A549 (cell line): ENCODE measurements around the gene FYB1. TPM values are rescaled to one million over a fixed set of nuclear protein-coding genes. Genes with fewer than 3 reads are reported as not detected.

Experiments used
- ATAC-seq, 2 experiments: fragments of 200-7000 bp in 1 of 2; fragments of >200 bp in 1 of 2; cut with Nextera tagmentation in 1 of 2; cut with Tn5 transposase in 1 of 2; 3 replicates each; pipeline versions ENCODE4 v1.8.0 to v1.9.1; 2018 to 2020; ENCODE audit warnings: mild to moderate bottlenecking in 1 of 2, moderate library complexity in 1 of 2
- CTCF ChIA-PET: fragments of 300-600 bp; sonication (Branson Sonifier 250); formaldehyde crosslinking; extraction: SDS; loops from one replicate; lab custom pipeline; 2021; ENCODE audit warnings: antibody characterized with exemption, inconsistent platforms; lab: Yijun Ruan, JAX
- POLR2A ChIA-PET: fragments of 350-600 bp; formaldehyde crosslinking; extraction: SDS; loops from one replicate; lab custom pipeline; 2021; ENCODE audit warnings: antibody characterized with exemption, inconsistent platforms; lab: Yijun Ruan, JAX
- DNase-seq, 2 experiments: peaks; one replicate each; pipeline versions ENCODE4 v3.0.0 to v3.0.0-alpha.2; 2011 to 2016; ENCODE audit warnings: low read depth in 1 of 2, low spot score in 1 of 2
- FAIRE-seq: peaks from 2 replicates; lab custom pipeline; 2011; peaks lifted over from hg19 to GRCh38; lab: Jason Lieb, UNC
- H3K27ac ChIP-seq, 2 experiments: fragments of >200 bp; sonication (Bioruptor Twin); formaldehyde crosslinking; 3 replicates each; pipeline ENCODE4 v1.5.1; 2016 to 2017
- H3K4me1 ChIP-seq: fragments of >200 bp; sonication (Bioruptor Twin); formaldehyde crosslinking; 3 replicates; pipeline ENCODE4 v1.6.1; 2016
- H3K4me2 ChIP-seq: fragments of >200 bp; sonication (Bioruptor Twin); formaldehyde crosslinking; 3 replicates; pipeline ENCODE4 v1.6.1; 2016
- H3K4me3 ChIP-seq: fragments of >200 bp; sonication (Bioruptor Twin); formaldehyde crosslinking; 3 replicates; pipeline ENCODE4 v1.5.1; 2016
- H3K9me3 ChIP-seq: fragments of >200 bp; sonication (Bioruptor Twin); formaldehyde crosslinking; 3 replicates; pipeline ENCODE4 v1.6.1; 2016
- ATOH8 ChIP-seq: fragments of 250-450 bp; sonication (Bioruptor Pico); IDR thresholded peaks from 2 replicates; pipeline ENCODE4 v1.5.0; 2020; ENCODE audit warnings: low read depth, mild to moderate bottlenecking, moderate library complexity
- CBX8 ChIP-seq: fragments of 200-600 bp; sonication (generic); IDR thresholded peaks from 2 replicates; pipeline ENCODE4 v1.6.1; 2016
- CHD4 ChIP-seq: fragments of 200-600 bp; sonication (generic); IDR thresholded peaks from 2 replicates; pipeline ENCODE4 v1.6.1; 2016; ENCODE audit warnings: antibody characterized with exemption, mild to moderate bottlenecking, borderline replicate concordance
- E2F6 ChIP-seq: IDR thresholded peaks from 2 replicates; pipeline ENCODE4 v1.6.1; 2012; ENCODE audit warnings: low read depth, borderline replicate concordance
- EHF ChIP-seq: fragments of 250-450 bp; sonication (Bioruptor Pico); IDR thresholded peaks from 2 replicates; pipeline ENCODE4 v1.5.0; 2020; ENCODE audit warnings: mild to moderate bottlenecking
- ELK1 ChIP-seq: fragments of 150-350 bp; IDR thresholded peaks from 2 replicates; pipeline ENCODE4 v1.6.1; 2014; ENCODE audit warnings: low read depth, mild to moderate bottlenecking, low read length
- EP300 ChIP-seq, 2 experiments: fragments of >200 bp; sonication (Bioruptor Twin); formaldehyde crosslinking; IDR thresholded peaks; 2 replicates in 1 of 2; 3 replicates in 1 of 2; pipeline ENCODE4 v1.6.1; 2016 to 2017
- FOSB ChIP-seq: fragments of 250-450 bp; sonication (Bioruptor Pico); IDR thresholded peaks from 2 replicates; pipeline ENCODE4 v1.5.0; 2020; ENCODE audit warnings: mild to moderate bottlenecking, moderate library complexity
- FOXS1 ChIP-seq: fragments of 250-450 bp; sonication (Bioruptor Pico); IDR thresholded peaks from 2 replicates; pipeline ENCODE4 v1.5.0; 2020; ENCODE audit warnings: mild to moderate bottlenecking, moderate library complexity
- HES2 ChIP-seq: fragments of >200 bp; sonication (Bioruptor Twin); formaldehyde crosslinking; IDR thresholded peaks from 2 replicates; pipeline ENCODE4 v1.6.1; 2016
- HEYL ChIP-seq: fragments of 250-450 bp; sonication (Bioruptor Pico); IDR thresholded peaks from 2 replicates; pipeline ENCODE4 v1.8.0; 2021; ENCODE audit warnings: mild to moderate bottlenecking, moderate library complexity
- HMGXB4 ChIP-seq: fragments of 250-450 bp; sonication (Bioruptor Pico); IDR thresholded peaks from 2 replicates; pipeline ENCODE4 v1.5.0; 2021; ENCODE audit warnings: mild to moderate bottlenecking, moderate library complexity, borderline replicate concordance
- JUNB ChIP-seq: fragments of >200 bp; sonication (Bioruptor Twin); formaldehyde crosslinking; IDR thresholded peaks from 2 replicates; pipeline ENCODE4 v1.6.1; 2016
- MAFK ChIP-seq: fragments of 450-650 bp; IDR thresholded peaks from 2 replicates; pipeline ENCODE4 v1.6.1; 2014; ENCODE audit not compliant: partially characterized antibody
- MAX ChIP-seq: IDR thresholded peaks from 2 replicates; pipeline ENCODE4 v1.6.1; 2012
- POLR2A ChIP-seq: IDR thresholded peaks from 2 replicates; pipeline ENCODE4 v1.6.1; 2012; ENCODE audit warnings: mild to moderate bottlenecking, low read length
- POLR2AphosphoS2 ChIP-seq: conservative IDR thresholded peaks from 2 replicates; pipeline ENCODE4 v1.6.1; 2012; ENCODE audit warnings: low read length, improper control_type of control experiment, inconsistent platforms
- RARB ChIP-seq: fragments of 250-450 bp; sonication (Bioruptor Pico); IDR thresholded peaks from 2 replicates; pipeline ENCODE4 v1.8.0; 2021; ENCODE audit warnings: mild to moderate bottlenecking, moderate library complexity
- RCOR1 ChIP-seq: fragments of 150-350 bp; IDR thresholded peaks from 2 replicates; pipeline ENCODE4 v1.6.1; 2014; ENCODE audit warnings: antibody characterized with exemption, low read length, low read depth
- REST ChIP-seq: fragments of 200-600 bp; sonication (generic); IDR thresholded peaks from 2 replicates; pipeline ENCODE4 v1.6.1; 2016; ENCODE audit warnings: antibody characterized with exemption, mild to moderate bottlenecking, moderate library complexity
- SMC3 ChIP-seq: fragments of >200 bp; sonication (Bioruptor Twin); formaldehyde crosslinking; IDR thresholded peaks from 3 replicates; pipeline ENCODE4 v1.6.1; 2018; ENCODE audit warnings: inconsistent platforms
- TP53 ChIP-seq: fragments of 250-450 bp; sonication (Bioruptor Pico); IDR thresholded peaks from 2 replicates; pipeline ENCODE4 v1.5.0; 2021; ENCODE audit warnings: mild to moderate bottlenecking, moderate library complexity
- USF2 ChIP-seq: fragments of 450-650 bp; IDR thresholded peaks from 2 replicates; pipeline ENCODE4 v1.6.1; 2014; ENCODE audit warnings: antibody characterized with exemption
- ZFP36 ChIP-seq: fragments of 450-650 bp; IDR thresholded peaks from 2 replicates; pipeline ENCODE4 v1.6.1; 2014; ENCODE audit warnings: borderline replicate concordance; ENCODE audit not compliant: partially characterized antibody
- WGBS: methylation state at CpG from one replicate; pipeline ENCODE4 v1.1.6; 2017; ENCODE audit errors: missing lambda C conversion rate; 5-methylcytosine and 5-hydroxymethylcytosine counted together
- polyA plus RNA-seq, 4 experiments: library from polyadenylated mRNA; depleted of rRNA in 3 of 4; stranded (reverse); fragments of >200 nt; fragmentation: RNase III in 1 of 4; extraction: RNeasy Plus Mini Kit Qiagen cat#74134 plus additional on column Dnase treatment in 1 of 4; gene quantifications; 2 replicates in 3 of 4; 3 replicates in 1 of 4; pipeline ENCODE4 v1.2.3, GENCODE V29; 2011 to 2017

Gene FYB1
- polyA plus RNA-seq, 2 of the 4 experiments (the other 2 are of a cell fraction) = 7.4 to 34.6 TPM

GRCh38 chr5:39186722-39187539 lies 32.4 kb downstream of the FYB1 start:
- H3K9me3 ChIP-seq = no peaks in the 10 kb centered on the region
- H3K4me3 ChIP-seq = no peak overlapping the region
- no peak overlapping the region for H3K4me2 ChIP-seq
- DNase-seq = no peak
- TF ChIP-seq POLR2AphosphoS2 (no peak), ATOH8 (CRISPR knock-in tag) (no peak), EHF (CRISPR knock-in tag) (no peak), RCOR1 (no peak), RARB (CRISPR knock-in tag) (no peak), POLR2A (no peak), ELK1 (no peak), REST (no peak), TP53 (no peak), HEYL (CRISPR knock-in tag) (no peak), HES2 (no peak), EP300 (IDR thresholded peaks at IDR 0.05) (no peak), JUNB (no peak), CBX8 (no peak), MAX (no peak), USF2 (no peak)
- TF ChIP-seq, all 56 proteins: peak for 0
- ChIA-PET CTCF (interaction anchor here (0.9 to 1.3 kb wide), 3 partner anchors 15 to 31 kb away, joined by 3 to 5 read pairs (median 3); no protein-coding TSS in a partner anchor), POLR2A (interaction anchor here (0.7 to 1.2 kb wide), 2 partner anchors 10 to 217 kb away, joined by 3 read pairs; no protein-coding TSS in a partner anchor)
- 77% methylated on average over 7 of the region's 7 CpGs for WGBS
- H3K4me1 ChIP-seq = peaks cover 23% of the 10 kb centered on the region
- H3K27ac ChIP-seq = 0 out of 6 replicates have a peak overlapping the region, but pooled peaks of 1 of the 2 experiments have one; percentile 5
- FAIRE-seq (no peak), ATAC-seq (no peak)

GRCh38 chr5:39186289-39186688 lies 33.1 kb downstream of the FYB1 start:
- H3K27ac ChIP-seq = no peak overlapping the region
- no peaks in the 10 kb centered on the region for H3K9me3 ChIP-seq
- WGBS = 94% methylated on average over 2 of the region's 2 CpGs
- H3K4me1 ChIP-seq = peaks cover 17% of the 10 kb centered on the region
- ATAC-seq (no peak), FAIRE-seq (no peak), DNase-seq (no peak)
- ChIA-PET POLR2A (interaction anchor here (0.7 to 1.2 kb wide), 2 partner anchors 10 to 217 kb away, joined by 3 read pairs; no protein-coding TSS in a partner anchor), CTCF (interaction anchor here (0.9 to 1.3 kb wide), 3 partner anchors 15 to 31 kb away, joined by 3 to 5 read pairs (median 3); no protein-coding TSS in a partner anchor)
- no peak overlapping the region for H3K4me3 ChIP-seq
- H3K4me2 ChIP-seq = no peak overlapping the region
- TF ChIP-seq FOSB (CRISPR knock-in tag) (no peak), FOXS1 (CRISPR knock-in tag) (no peak), USF2 (no peak), HMGXB4 (CRISPR knock-in tag) (no peak), MAFK (no peak), JUNB (no peak), RARB (CRISPR knock-in tag) (no peak), MAX (no peak), POLR2AphosphoS2 (no peak), CBX8 (no peak), ZFP36 (no peak), EHF (CRISPR knock-in tag) (no peak), SMC3 (no peak), CHD4 (no peak), E2F6 (no peak), TP53 (no peak)
